ENCODE results near the gene PACS1.

GRCh38 chr11:66107600-66108510 lies 37.8 kb downstream of the PACS1 start:
- no peak for TF ChIP-seq CTCF (IDR thresholded peaks at IDR 0.05; ENCODE audit: low read length)
- TF ChIP-seq EZH2 (IDR thresholded peaks at IDR 0.05; ENCODE audit: borderline replicate concordance, low read length) = no peak

Measured in OCI-LY1 (cell line).